NCI-H82 treated with DMSO at 0.1 percent for 48 hours (cell line): ENCODE data around the gene FAM124A.
"Not testable (repeated sequence)": the region's sequence is repeated elsewhere in the genome, so short reads cannot be mapped to it uniquely, and the experiment has no call there.

Experiments used
- DNase-seq: peaks from one replicate; lab custom pipeline; 2025; ENCODE audit not compliant: unreplicated experiment; lab: John Stamatoyannopoulos, UW

FAM124A gene

GRCh38 chr13:51262501-51263211, 40.5 kb downstream of the FAM124A start:
- peak; percentile 28 for DNase-seq

DNA sequence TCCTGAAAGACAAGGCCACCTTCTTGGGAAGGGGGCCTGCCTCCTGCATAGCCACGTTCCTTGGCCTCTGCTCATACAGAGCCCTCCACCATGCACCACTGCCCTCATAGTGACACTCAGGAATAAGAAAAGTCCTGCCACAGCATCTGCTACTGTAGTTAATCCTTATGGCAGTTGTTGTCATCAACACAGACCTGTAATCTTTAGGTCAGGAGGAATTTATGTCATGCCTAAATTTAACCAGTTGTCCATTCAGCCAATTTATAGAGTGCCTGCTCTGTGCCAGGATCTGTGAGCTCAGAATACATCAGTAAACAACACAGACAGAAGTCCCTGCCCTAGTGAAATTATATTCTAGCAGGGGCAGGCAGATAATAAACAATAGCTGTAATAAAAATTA, 44.4 kb downstream of the FAM124A start:
- peak; percentile 85 for DNase-seq

- DNase-seq: no peak
Observed at GRCh38 chr13:51267622-51268021, 45.4 kb downstream of the FAM124A start.

- DNase-seq: no peak
Observed at GRCh38 chr13:51269039-51269438, 46.8 kb downstream of the FAM124A start.

- DNase-seq: no peak
Observed at GRCh38 chr13:51270623-51271415, 48.6 kb downstream of the FAM124A start.

- DNase-seq: no peak
Observed at GRCh38 chr13:51271528-51272085, 49.4 kb downstream of the FAM124A start.

DNA sequence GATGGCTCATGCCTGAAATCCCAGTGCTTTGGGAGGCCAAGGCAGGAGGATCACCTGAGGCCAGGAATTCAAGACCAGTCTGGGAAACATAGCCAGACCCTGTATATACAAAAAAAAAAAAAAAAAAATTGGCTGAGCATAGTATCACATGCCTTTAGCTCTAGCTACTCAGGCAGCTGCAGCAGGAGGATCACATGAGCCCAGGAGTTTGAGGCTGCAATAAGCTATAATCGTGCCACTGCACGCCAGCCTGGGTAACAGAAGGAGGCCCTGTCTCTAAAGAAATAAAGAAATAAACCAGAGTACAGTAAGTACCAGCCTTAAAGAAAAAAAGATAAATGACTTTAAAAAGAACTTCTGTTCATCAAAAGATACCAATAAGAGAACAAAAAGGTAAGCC, 52.9 kb downstream of the FAM124A start:
- no peak for DNase-seq

DNA sequence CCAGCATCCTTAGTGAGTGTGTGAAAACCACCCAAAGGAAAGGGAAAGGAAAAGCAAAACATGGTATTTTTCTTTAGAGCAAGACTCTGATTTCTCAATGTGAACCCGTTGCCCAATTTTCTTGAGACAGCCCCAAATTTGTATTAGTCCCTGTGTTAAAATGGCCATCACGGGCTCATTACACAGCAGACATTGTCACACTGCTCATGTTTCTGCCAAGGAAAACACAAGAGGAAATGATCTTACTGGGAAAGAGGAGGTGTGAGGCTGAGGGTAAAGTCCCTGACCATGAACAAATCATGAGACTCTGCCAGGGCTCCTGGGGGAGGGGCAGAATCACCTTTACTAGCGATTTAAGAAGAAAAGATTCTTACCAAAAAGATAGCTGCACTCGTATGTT, 54.4 kb downstream of the FAM124A start:
- no peak for DNase-seq

- no peak for DNase-seq
Observed at GRCh38 chr13:51277928-51278327, 55.7 kb downstream of the FAM124A start.

DNA sequence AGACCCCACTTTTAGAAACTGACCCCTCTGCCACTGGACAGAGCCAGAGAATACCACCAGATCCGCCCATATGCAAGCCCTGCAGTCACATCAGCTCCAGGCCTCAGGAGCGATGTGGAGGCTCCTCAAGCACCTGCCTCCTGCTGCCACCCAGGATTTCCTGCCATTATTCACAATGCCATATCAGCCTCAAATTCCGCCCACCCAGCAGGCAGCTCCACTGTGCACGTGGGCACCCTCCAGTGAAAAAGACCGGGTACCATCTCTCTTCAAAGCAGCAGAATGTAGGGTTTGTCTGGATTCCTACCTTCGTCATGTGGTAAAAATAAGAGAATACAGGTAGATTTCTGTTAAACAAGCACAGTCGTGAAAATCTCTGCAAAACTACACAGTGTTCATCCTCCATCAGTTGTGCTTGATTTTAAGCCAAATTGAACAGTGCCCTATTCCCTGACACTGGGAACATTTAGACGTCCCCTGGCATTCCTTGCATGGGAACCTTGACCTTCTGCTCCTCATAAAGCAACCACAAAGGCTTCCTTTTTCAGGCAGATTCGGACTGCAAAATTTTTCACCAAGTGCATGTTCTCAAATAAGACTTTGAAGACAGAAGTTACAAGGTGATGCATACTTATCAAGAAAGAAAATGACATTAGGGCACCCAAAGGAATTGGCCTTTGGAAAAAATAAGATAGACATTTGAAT, 56.4 kb downstream of the FAM124A start:
- no peak for DNase-seq

DNA sequence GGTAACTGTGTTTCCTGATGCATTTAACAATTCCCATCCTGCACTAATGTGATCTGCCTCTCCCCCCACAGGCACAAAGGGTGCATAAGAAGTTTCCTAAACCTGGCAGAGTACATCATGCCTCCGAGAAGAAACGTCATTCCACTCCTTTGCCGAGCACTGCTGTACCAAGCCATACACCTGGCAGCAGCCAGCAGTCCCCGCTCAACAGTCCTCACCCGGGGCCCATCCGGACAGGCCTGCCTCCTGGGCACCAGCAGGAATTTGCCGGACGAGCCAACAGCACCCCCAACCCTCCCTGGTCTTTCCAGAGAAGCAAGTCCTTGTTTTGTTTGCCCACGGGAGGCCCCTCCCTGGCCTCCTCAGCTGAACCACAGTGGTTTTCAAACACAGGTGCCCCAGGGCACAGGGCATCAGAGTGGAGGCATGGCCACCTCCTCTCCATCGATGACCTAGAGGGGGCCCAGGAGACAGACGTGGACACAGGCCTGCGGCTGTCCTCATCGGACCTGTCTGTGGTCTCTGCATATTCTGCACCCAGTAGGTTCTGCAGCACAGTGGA, 58.3 kb downstream of the FAM124A start:
- DNase-seq: no peak

DNA sequence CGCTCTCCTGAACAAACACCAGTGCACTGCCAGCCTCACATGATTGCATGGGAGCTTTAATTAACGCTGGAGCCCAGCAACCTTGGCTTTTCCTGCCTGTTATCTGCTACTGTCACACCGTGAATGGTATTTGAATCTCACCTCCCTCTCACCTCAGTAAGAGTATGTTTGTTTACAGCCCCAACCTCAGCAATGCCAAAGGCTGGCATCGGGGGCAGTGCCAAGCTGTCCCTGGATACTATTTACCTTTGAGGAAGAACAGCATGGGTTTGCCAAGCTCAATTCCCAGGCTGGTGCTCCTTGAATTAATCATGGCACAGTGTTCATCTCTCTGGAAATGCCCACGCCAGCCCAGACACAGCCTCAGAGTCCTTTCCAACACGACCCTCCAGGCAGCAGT, 60.1 kb downstream of the FAM124A start:
- no peak for DNase-seq

GRCh38 chr13:51282923-51283322, 60.7 kb downstream of the FAM124A start:
- not testable (repeated sequence) for DNase-seq

DNA sequence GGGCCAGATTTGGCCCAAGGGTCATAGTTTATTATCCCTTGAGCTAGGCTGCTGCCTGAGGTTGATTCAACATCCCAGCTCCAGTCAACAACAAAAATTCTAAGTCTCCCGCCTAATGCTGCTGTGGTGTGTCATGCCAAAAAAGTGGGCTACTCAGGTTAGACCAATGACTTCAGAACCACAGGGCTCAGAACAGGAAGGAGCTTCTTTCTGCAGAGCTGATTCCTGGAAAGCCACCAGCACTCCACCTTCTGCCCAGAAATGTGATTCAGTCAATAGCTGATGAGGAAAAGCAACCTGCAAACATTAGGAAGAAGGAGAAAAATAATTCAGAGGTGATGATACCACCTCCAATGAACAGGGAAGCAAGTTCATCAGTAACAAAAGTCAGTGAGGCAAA, 61.2 kb downstream of the FAM124A start:
- no peak for DNase-seq

- no peak for DNase-seq
Observed at GRCh38 chr13:51284339-51284738, 62.1 kb downstream of the FAM124A start.

DNA sequence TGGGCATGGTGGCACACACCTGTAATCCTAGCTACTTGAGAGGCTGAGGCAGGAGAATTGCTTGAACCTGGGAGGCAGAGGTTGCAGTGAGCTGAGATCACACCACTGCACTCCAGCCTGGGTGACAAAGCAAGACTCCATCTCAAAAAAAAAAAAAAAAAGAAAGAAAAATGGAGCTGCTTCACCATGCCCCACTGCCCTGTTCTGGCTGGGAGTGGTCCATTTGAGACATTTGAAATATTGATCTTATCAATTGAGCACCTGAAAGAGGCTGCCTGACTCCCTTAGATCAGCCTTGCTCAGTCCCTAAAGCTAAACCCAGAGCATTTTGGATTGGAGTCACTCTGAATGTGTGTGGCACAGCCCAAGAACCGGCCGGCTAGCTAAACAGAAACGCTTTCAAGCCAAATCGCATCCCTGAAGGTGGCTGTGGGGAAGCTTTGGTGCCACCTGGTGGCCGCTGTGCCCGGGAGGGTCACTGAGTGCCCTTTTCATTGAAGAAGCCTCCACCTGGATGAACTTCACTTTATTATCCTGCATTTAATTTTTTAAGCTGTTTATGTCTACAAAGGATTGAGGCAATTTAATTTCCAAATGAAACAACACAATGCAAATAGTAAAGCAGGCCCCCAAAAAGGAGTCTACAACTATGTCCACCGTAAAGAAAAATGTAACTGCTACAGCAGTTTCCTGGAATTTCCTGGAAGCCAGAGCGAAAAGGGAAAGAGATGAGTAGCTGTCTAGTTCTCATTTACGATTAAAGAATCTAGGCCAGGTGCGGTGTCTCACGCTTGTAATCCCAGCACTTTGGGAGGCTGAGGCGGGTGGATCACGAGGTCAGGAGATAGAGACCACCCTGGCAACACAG, 64.2 kb downstream of the FAM124A start:
- peak; percentile 67 for DNase-seq

DNA sequence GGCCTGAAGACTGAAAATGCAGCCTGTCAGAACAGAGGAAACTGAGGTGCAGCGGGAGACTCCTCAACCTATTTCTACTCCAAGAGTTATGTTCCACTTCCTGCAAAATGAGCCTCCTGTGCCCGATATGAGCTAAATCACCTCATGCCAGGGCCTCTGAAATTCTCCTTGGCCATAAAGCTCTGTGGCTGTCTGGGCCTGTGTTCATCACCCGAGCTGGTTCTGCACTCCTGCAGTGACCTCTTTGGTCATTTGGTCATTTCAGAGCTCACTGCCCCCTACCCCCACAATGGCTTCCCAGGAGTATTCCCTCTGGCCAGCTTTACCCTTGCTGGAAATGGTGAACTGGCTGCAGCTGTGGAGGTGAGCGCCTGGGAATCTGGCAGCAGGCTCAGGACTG, 65.6 kb downstream of the FAM124A start:
- DNase-seq: no peak

- DNase-seq: not testable (repeated sequence)
Observed at GRCh38 chr13:51288254-51288653, 66.1 kb downstream of the FAM124A start.

GRCh38 chr13:51291341-51291740, 69.1 kb downstream of the FAM124A start:
- DNase-seq: no peak

DNA sequence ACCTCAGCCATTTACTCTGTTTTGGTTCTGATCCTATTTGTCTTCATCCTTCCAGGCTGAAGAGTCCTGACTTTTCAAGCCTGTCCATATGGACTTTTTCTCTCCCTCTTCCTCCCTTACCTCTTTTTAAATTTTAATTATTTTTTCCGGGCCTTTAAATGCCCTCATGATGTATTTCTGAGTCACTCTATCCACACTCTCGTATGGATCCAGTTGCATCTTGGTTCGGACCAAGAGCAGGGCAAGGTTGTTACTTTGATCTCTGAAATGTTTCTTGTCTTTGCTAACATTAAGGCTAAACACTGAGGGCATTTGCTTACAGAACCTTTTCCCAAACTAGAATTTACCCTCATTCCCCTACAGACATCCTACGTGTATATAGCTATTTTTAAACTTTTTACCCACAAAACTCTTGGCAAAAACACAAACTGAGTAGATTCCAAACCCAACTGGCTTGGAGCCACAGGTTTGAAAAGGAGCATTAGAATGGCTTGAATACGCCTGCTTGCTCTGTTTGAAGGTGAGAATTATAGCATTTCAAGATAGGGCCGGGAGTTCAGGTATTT, 69.9 kb downstream of the FAM124A start:
- DNase-seq: no peak
